ENCODE data around the gene PCNX3. TPM values are rescaled to one million over a fixed set of nuclear protein-coding genes. Genes with fewer than 3 reads are reported as not detected.

The PCNX3 gene
- total and polyA plus RNA-seq, 2 donors (not counting 3 experiments of a cell fraction or from before 2014, with no cell fraction given): 42.6 to 53.9 TPM

DNA sequence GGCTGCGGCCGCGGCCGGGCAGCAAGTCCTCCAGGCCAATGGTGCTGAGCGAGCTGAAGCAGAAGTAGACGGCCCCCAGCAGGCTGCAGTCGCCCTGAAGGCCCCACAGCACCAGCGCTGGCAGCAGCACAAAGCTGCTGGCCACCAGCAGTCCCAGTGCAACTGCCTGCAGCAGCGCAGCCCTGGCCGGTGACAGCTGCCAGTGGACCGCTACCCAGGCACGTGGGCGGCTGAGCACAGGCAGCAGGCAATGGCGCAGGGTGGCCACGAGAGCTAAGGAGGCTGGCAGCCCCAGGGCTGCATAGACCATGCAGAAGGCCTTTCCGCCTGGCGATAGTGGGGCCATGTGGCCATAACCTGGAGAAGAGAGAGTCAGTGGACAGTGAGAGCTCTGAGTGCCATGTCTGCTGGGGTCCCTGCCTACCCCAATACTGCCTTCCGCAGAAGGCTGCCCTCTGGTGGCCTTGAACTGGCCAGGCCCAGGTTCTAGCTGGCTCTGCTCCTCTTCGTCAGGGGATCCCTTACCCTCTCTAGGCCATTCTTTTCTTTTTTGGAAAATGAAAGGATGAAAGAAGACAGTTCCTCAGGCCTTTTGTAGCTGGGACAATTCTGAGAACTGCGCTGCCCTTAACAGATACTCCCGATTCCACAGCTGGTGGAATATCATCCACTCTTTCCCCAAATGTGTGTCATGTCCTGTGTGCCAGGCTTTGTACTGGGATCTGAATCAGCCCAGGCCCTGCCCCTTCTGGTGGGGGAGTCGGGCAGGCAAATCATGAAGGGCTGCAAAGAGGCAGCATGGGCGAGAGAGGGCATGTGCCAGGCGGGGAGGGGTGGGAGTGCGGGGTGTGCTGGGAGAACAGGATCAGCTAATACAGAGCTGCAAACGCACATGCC lies 21.8 kb upstream of the PCNX3 start:
- ChIA-PET POLR2A (interaction anchor here (0.5 to 1.3 kb wide), 2 partner anchors 17 to 224 kb away, joined by 3 read pairs; no protein-coding TSS in a partner anchor), CTCF (interaction anchor here (0.6 to 12.2 kb wide), 19 partner anchors 9 to 226 kb away, joined by 3 to 206 read pairs (median 5); partner anchors contain the start of genes EHBP1L1, FAM89B, MAP3K11 and PCNX3)
- TF ChIP-seq JUN (IDR thresholded peaks at IDR 0.05; ENCODE audit: borderline replicate concordance, insufficient read depth, insufficient read length, low read depth): no peak
- TF ChIP-seq EZH2 (IDR thresholded peaks at IDR 0.05; ENCODE audit: borderline replicate concordance, low read depth, low read length, severe bottlenecking): no peak
- TF ChIP-seq FOS (IDR thresholded peaks at IDR 0.05; ENCODE audit: borderline replicate concordance, insufficient read depth, low read length): no peak
- no peak for TF ChIP-seq POLR2AphosphoS5 (IDR thresholded peaks at IDR 0.05; ENCODE audit: insufficient read depth, low read depth, low read length)
- TF ChIP-seq GATA2 (IDR thresholded peaks at IDR 0.05; ENCODE audit: insufficient read depth, insufficient read length, low read depth, low read length): no peak
- TF ChIP-seq, protein P1, sequence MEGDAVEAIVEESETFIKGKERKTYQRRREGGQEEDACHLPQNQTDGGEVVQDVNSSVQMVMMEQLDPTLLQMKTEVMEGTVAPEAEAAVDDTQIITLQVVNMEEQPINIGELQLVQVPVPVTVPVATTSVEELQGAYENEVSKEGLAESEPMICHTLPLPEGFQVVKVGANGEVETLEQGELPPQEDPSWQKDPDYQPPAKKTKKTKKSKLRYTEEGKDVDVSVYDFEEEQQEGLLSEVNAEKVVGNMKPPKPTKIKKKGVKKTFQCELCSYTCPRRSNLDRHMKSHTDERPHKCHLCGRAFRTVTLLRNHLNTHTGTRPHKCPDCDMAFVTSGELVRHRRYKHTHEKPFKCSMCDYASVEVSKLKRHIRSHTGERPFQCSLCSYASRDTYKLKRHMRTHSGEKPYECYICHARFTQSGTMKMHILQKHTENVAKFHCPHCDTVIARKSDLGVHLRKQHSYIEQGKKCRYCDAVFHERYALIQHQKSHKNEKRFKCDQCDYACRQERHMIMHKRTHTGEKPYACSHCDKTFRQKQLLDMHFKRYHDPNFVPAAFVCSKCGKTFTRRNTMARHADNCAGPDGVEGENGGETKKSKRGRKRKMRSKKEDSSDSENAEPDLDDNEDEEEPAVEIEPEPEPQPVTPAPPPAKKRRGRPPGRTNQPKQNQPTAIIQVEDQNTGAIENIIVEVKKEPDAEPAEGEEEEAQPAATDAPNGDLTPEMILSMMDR (IDR thresholded peaks at IDR 0.05; ENCODE audit: extremely low read depth in 1 of 2, insufficient read depth in 1 of 2, low read depth in 1 of 2, low read length in 2 of 2): peak; percentile 61 to 76
- Histone ChIP-seq H2AFZ (ENCODE audit: low read depth, low read length) (no peak overlapping the region), H3K9ac (replicated peaks; ENCODE audit: extremely low read depth, insufficient read depth, low read length) (no peak overlapping the region), H3K79me2 (ENCODE audit: control insufficient read depth, insufficient read depth, low read length) (no peaks in the 10 kb centered on the region), H3K4me3 (replicated peaks in 1 of 3; ENCODE audit: insufficient read depth in 1 of 3, low read depth in 1 of 3, low read length in 3 of 3) (no peak overlapping the region), H3K27ac (ENCODE audit: insufficient read depth, low read depth, low read length) (no peak overlapping the region), H3K9me1 (replicated peaks; ENCODE audit: control insufficient read depth, extremely low read depth, insufficient read depth, low read length) (no peaks in the 10 kb centered on the region), H3K27me3 (ENCODE audit: control insufficient read depth in 2 of 2, insufficient read depth in 2 of 2, low read length in 2 of 2) (no peaks in the 10 kb centered on the region), H3K4me2 (ENCODE audit: insufficient read depth, low read length) (no peak overlapping the region), H3K9me3 (replicated peaks; ENCODE audit: control insufficient read depth, insufficient read depth, low read length) (no peaks in the 10 kb centered on the region), H4K20me1 (replicated peaks; ENCODE audit: control insufficient read depth, extremely low read depth, insufficient read depth, low read length) (no peaks in the 10 kb centered on the region), H3K36me3 (ENCODE audit: control insufficient read depth in 2 of 2, extremely low read depth in 1 of 2, insufficient read depth in 2 of 2, low read length in 2 of 2) (peaks cover 8 to 14% of the 10 kb centered on the region in 2 experiments), H3K4me1 (ENCODE audit: control insufficient read depth, extremely low read depth, insufficient read depth, low read length) (peaks cover 7% of the 10 kb centered on the region)
- FAIRE-seq: peak; percentile 76
- dilution Hi-C loops (cut with MboI; ENCODE audit: extremely low pct_ligation_motif_present, low sequenced_read_pairs): no loop called here
- peak; percentile 34 for DNase-seq (ENCODE audit: low read depth, low spot score)
- BruUV-seq (replicated peaks): no TSS peak
- intact Hi-C loops (cut with micrococcal nuclease): loop anchor here (1.0 to 5.0 kb wide), 2 partner anchors 14 to 226 kb away; no protein-coding TSS in a partner anchor
